ENCODE results near the gene COL18A1.

- TF ChIP-seq CTCF (IDR thresholded peaks at IDR 0.05) (no peak), EZH2 (IDR thresholded peaks at IDR 0.05; ENCODE audit: borderline replicate concordance, insufficient read depth, low read depth, low read length, poor library complexity, severe bottlenecking) (no peak)
Observed at GRCh38 chr21:45415943-45416611, 11.1 kb downstream of the COL18A1 start.
